Neutrophil (primary cell): ENCODE results near the gene PANX1.

Experiments used
- H3K27ac ChIP-seq: fragments of 200-600 bp; sonication (generic); 2 replicates; pipeline ENCODE4 v1.5.1; 2016; ENCODE audit warnings: mild to moderate bottlenecking, moderate library complexity
- H3K27me3 ChIP-seq: fragments of 200-600 bp; sonication (generic); 2 replicates; pipeline ENCODE4 v1.6.0; 2016; ENCODE audit warnings: mild to moderate bottlenecking
- H3K36me3 ChIP-seq: fragments of 200-600 bp; sonication (generic); 2 replicates; pipeline ENCODE4 v1.5.1; 2017
- H3K4me1 ChIP-seq, 2 experiments: fragments of 200-600 bp in 1 of 2; sonication (generic) in 1 of 2; 1 replicate in 1 of 2; 2 replicates in 1 of 2; pipeline versions ENCODE4 v1.5.1 to v1.6.1; 2013 to 2016; ENCODE audit warnings: low read depth in 1 of 2, low read length in 1 of 2, mild to moderate bottlenecking in 1 of 2, moderate library complexity in 1 of 2; ENCODE audit not compliant: control insufficient read depth in 1 of 2, insufficient read depth in 1 of 2
- H3K4me3 ChIP-seq, 2 experiments: fragments of 200-600 bp in 1 of 2; sonication (generic) in 1 of 2; 1 replicate in 1 of 2; 2 replicates in 1 of 2; pipeline ENCODE4 v1.5.1; 2013 to 2016; ENCODE audit warnings: low read depth in 1 of 2, low read length in 1 of 2, mild to moderate bottlenecking in 1 of 2, moderate library complexity in 1 of 2
- H3K9me3 ChIP-seq: fragments of 200-600 bp; sonication (generic); 2 replicates; pipeline ENCODE4 v1.5.1; 2016
- TF ChIP-seq, protein P1 (sequence below): fragments of 200-600 bp; sonication (generic); IDR thresholded peaks from 2 replicates; pipeline ENCODE4 v1.5.1; 2016; ENCODE audit warnings: antibody characterized with exemption

Gene PANX1

DNA sequence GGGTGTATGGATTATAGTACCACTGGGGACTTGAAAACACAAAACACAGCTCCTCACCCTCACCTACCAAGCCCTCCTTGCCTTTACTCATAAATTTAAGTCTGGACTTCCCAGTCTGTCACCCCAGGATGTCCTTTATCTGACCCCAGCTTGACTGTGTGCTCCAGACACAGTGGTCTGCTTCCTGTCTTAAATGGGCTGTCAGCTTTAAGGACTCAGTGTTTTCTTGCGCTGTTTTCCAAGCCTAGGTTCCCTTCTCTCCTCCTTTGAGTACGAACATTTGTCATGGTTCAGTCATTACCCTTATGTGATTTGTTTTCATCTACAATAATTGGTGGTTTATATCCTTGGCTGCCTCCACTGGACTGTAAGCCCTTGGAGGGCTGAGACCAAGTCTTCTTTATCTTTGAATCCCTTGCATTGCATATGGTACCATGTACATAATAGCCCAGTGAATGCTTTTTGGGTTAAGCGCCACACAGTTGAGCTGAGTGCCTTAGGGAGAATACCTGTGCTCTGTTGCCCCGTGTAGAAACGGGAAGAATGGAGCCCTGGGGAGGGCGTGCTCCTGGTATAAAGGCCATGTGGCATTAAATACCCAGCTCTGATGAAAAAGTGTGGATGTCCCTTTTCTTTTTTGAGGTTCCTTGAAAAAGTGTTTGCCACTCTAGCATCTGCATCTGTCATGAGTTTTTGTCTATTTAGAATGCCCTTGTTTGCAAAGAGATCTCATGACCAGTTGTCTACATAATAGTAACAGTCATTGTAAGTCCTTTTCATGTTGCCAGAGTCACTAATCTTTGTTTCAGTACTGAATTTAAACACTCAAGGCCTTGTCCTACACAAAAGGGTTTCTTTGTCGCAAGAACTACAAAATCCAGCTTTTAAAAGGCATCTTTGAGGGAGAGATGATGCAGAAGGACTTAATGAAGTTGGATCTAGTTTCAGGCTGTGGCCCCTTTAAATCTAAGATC, 14.0 kb downstream of the PANX1 start:
- no peaks in the 10 kb centered on the region for H3K36me3 ChIP-seq
- H3K27me3 ChIP-seq: no peaks in the 10 kb centered on the region
- TF ChIP-seq, protein P1, sequence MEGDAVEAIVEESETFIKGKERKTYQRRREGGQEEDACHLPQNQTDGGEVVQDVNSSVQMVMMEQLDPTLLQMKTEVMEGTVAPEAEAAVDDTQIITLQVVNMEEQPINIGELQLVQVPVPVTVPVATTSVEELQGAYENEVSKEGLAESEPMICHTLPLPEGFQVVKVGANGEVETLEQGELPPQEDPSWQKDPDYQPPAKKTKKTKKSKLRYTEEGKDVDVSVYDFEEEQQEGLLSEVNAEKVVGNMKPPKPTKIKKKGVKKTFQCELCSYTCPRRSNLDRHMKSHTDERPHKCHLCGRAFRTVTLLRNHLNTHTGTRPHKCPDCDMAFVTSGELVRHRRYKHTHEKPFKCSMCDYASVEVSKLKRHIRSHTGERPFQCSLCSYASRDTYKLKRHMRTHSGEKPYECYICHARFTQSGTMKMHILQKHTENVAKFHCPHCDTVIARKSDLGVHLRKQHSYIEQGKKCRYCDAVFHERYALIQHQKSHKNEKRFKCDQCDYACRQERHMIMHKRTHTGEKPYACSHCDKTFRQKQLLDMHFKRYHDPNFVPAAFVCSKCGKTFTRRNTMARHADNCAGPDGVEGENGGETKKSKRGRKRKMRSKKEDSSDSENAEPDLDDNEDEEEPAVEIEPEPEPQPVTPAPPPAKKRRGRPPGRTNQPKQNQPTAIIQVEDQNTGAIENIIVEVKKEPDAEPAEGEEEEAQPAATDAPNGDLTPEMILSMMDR: no peak
- no peak overlapping the region for H3K4me3 ChIP-seq
- H3K4me1 ChIP-seq: no peaks in the 10 kb centered on the region
- H3K27ac ChIP-seq: no peak overlapping the region
- no peaks in the 10 kb centered on the region for H3K9me3 ChIP-seq

DNA sequence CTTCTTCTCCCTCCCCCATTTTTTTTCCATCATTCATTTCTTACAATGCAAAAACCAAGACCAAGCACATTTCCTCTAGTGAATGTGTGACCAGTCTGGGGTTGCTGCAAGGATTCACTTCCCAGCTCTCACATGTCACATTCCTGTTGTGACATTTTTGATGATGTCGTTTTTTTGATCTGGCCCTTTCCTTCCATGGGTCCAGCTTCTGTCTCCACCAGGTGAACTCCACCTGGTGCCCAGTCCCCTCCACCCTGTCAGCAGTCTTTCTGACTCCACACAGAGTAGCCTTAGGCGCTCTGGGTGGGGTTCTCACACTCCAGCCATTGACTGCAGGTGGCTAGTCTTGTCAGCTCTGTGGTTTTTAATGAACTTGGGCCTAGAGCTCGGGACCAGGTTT, 15.6 kb downstream of the PANX1 start:
- TF ChIP-seq, protein P1: no peak

DNA sequence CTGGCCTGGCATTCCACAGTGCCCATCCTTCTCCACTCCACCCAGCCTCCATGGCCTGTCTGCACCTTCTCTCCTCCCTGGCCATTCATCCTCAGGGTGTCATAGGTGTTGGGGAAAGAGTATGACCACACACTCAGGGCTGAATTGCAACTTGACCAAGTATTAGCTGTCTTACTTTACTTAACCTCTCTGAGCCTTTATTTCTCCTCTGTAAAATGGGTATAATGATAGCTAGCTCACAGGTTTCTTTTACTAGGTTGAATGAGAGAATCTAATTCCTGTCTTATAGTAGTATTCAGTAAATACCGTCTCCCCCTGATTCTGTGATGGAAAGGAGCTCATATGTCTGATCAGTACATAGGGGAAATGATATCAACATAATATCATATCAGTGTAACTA, 16.0 kb downstream of the PANX1 start:
- H3K9me3 ChIP-seq: no peaks in the 10 kb centered on the region
- H3K4me3 ChIP-seq: no peak overlapping the region
- H3K4me1 ChIP-seq: no peaks in the 10 kb centered on the region
- TF ChIP-seq, protein P1: no peak
- H3K27ac ChIP-seq: no peak overlapping the region
- H3K27me3 ChIP-seq: no peaks in the 10 kb centered on the region
- no peaks in the 10 kb centered on the region for H3K36me3 ChIP-seq

More for the DNA sequence above, 15.6 kb downstream of the PANX1 start:
- Histone ChIP-seq H3K27ac (no peak overlapping the region), H3K4me1 (no peaks in the 10 kb centered on the region), H3K36me3 (no peaks in the 10 kb centered on the region), H3K27me3 (no peaks in the 10 kb centered on the region), H3K9me3 (no peaks in the 10 kb centered on the region), H3K4me3 (no peak overlapping the region)

DNA sequence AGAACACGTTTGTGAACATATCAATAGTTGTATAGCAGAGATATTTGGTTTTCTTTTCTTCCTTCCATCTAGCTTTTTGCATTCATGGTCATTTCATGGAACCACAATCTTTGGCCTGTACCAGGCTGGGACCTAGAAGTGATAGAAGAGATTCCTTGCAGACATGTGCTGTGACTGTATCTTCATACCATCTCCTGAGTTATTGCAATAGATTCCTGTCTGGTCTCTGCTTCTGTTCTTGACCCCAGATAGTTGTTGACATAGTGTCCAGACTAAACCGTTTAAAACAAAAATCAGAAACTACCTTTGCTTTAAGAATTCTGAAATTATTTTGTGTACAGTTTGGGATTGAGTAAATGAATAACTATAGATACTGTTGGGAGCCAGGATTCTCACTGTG, 16.8 kb downstream of the PANX1 start:
- Histone ChIP-seq H3K36me3 (no peaks in the 10 kb centered on the region), H3K27me3 (no peaks in the 10 kb centered on the region), H3K4me1 (no peaks in the 10 kb centered on the region), H3K27ac (no peak overlapping the region), H3K4me3 (no peak overlapping the region), H3K9me3 (no peaks in the 10 kb centered on the region)
- TF ChIP-seq, protein P1: no peak

DNA sequence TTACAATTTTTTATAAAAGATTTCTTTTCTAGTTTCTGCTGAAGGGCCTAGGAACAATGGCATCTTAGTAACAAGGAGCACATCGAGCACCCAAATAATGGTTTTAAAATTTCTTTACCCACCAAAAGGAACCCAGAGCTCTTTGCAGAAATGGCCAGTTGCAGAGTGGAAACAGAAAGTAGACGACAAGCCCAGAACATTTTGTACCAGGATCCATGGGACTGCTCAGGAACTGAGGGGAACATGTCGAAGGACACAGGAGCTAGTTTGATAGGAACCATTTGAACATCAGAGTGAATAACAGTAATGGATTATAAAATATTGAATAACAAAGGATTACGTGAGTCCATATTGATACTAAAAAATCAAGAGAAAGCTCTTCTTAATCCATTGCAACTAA, 17.3 kb downstream of the PANX1 start:
- Histone ChIP-seq H3K9me3 (no peaks in the 10 kb centered on the region), H3K36me3 (no peaks in the 10 kb centered on the region), H3K4me3 (no peak overlapping the region), H3K27ac (no peak overlapping the region), H3K4me1 (no peaks in the 10 kb centered on the region), H3K27me3 (no peaks in the 10 kb centered on the region)
- TF ChIP-seq, protein P1: no peak
